Neutrophil (primary cell): ENCODE measurements around the gene PAXX.

ENCODE experiments used
- H3K27ac ChIP-seq: fragments of 200-600 bp; sonication (generic); 2 replicates; pipeline ENCODE4 v1.5.1; 2016; ENCODE audit warnings: mild to moderate bottlenecking, moderate library complexity
- H3K27me3 ChIP-seq: fragments of 200-600 bp; sonication (generic); 2 replicates; pipeline ENCODE4 v1.6.0; 2016; ENCODE audit warnings: mild to moderate bottlenecking
- H3K36me3 ChIP-seq: fragments of 200-600 bp; sonication (generic); 2 replicates; pipeline ENCODE4 v1.5.1; 2017
- H3K4me1 ChIP-seq, 2 experiments: fragments of 200-600 bp in 1 of 2; sonication (generic) in 1 of 2; 1 replicate in 1 of 2; 2 replicates in 1 of 2; pipeline versions ENCODE4 v1.5.1 to v1.6.1; 2013 to 2016; ENCODE audit warnings: low read depth in 1 of 2, low read length in 1 of 2, mild to moderate bottlenecking in 1 of 2, moderate library complexity in 1 of 2; ENCODE audit not compliant: control insufficient read depth in 1 of 2, insufficient read depth in 1 of 2
- H3K4me3 ChIP-seq, 2 experiments: fragments of 200-600 bp in 1 of 2; sonication (generic) in 1 of 2; 1 replicate in 1 of 2; 2 replicates in 1 of 2; pipeline ENCODE4 v1.5.1; 2013 to 2016; ENCODE audit warnings: low read depth in 1 of 2, low read length in 1 of 2, mild to moderate bottlenecking in 1 of 2, moderate library complexity in 1 of 2
- H3K9me3 ChIP-seq: fragments of 200-600 bp; sonication (generic); 2 replicates; pipeline ENCODE4 v1.5.1; 2016
- TF ChIP-seq, protein P1 (sequence below): fragments of 200-600 bp; sonication (generic); IDR thresholded peaks from 2 replicates; pipeline ENCODE4 v1.5.1; 2016; ENCODE audit warnings: antibody characterized with exemption

PAXX gene

DNA sequence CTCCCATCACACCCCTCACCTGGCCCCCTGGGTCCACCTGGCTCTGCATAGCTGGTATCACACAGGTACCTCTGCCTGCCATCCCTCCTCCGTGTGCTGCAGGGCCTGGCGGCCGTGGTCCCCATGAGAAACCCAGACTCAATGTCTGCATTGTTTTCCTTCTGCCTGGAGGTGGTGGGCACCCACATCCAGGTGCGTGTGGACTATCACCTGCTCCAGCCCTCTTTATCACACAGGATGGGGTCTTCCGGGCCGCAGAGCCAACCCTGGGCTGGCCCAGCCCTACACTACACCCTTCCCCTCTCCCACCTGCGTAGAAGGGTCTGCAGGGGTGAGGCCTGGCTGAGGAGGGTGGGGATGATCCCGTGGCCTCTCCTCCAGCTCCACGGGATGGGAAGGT lies 46.7 kb downstream of the PAXX start:
- no peaks in the 10 kb centered on the region for H3K9me3 ChIP-seq
- H3K4me3 ChIP-seq = no peak overlapping the region
- no peak overlapping the region for H3K27ac ChIP-seq
- peaks cover 45% of the 10 kb centered on the region for H3K36me3 ChIP-seq
- TF ChIP-seq, protein P1, sequence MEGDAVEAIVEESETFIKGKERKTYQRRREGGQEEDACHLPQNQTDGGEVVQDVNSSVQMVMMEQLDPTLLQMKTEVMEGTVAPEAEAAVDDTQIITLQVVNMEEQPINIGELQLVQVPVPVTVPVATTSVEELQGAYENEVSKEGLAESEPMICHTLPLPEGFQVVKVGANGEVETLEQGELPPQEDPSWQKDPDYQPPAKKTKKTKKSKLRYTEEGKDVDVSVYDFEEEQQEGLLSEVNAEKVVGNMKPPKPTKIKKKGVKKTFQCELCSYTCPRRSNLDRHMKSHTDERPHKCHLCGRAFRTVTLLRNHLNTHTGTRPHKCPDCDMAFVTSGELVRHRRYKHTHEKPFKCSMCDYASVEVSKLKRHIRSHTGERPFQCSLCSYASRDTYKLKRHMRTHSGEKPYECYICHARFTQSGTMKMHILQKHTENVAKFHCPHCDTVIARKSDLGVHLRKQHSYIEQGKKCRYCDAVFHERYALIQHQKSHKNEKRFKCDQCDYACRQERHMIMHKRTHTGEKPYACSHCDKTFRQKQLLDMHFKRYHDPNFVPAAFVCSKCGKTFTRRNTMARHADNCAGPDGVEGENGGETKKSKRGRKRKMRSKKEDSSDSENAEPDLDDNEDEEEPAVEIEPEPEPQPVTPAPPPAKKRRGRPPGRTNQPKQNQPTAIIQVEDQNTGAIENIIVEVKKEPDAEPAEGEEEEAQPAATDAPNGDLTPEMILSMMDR = no peak
- peaks cover 19 to 20% of the 10 kb centered on the region in 2 experiments for H3K4me1 ChIP-seq
- H3K27me3 ChIP-seq = peaks cover 36% of the 10 kb centered on the region

DNA sequence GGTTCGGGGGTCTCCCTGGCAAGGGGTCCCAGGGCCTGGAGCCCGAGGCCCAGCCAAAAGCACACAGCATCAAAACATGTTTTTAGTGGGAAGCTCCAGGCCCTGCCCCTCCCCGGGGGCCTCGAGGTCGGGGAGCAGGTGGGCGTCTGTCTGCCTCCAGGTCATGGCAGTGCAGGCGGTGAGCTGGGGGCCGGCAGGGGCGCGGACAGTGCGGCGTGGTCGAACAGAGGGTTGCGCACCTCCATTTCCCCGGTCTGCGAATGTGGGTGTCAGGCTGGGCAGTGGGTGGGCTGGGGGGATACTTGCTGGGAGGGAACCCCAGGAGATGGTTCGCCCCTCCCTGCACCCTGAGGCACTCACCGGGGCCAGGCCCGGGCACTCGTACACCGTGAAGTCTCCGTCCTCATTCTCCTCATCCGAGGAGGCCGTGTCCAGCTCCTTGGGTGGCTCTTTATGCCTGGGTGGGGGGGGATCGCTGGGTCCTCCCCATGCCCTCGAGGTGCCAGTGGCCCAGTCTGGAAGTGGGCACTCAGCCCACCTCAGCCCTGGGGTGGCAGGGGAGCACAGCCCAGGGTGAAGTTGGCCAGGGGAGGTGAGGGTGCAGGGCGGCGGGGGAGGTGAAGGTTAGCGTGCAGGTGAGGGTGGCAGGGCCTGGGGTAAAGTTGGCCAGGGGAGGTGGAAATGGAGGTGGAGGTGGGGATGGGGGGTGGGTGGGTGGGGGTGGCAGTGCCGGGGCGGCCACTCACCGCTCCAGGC lies 47.6 kb downstream of the PAXX start:
- Histone ChIP-seq H3K9me3 (no peaks in the 10 kb centered on the region), H3K27me3 (peaks cover 44% of the 10 kb centered on the region), H3K4me1 (peaks cover 12% of the 10 kb centered on the region in 2 experiments), H3K27ac (no peak overlapping the region), H3K36me3 (peaks cover 43% of the 10 kb centered on the region), H3K4me3 (no peak overlapping the region)
- TF ChIP-seq, protein P1 = no peak

DNA sequence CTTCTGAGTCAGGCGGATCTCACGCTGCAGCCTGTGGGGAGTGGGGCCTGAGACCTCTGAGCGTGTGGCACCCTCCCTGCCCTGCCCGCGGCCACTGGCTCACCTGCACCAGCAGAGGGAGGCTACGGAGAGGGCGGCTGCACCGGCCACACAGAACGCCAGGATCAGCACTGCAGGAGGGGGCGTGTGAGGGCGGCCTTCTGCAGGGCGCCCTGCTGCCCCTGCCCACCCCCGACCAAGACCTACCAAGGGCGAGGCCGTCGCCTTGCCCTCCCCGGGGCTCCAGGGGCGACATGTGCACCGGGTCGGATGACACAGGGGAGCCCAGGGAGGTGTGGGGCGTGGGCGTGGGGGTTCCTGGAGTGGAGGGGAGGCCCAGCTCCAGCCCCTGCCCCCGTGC lies 48.3 kb downstream of the PAXX start:
- H3K9me3 ChIP-seq = no peaks in the 10 kb centered on the region
- no peak overlapping the region for H3K4me3 ChIP-seq
- H3K27ac ChIP-seq = no peak overlapping the region
- TF ChIP-seq, protein P1 = no peak
- peaks cover 9 to 10% of the 10 kb centered on the region in 2 experiments for H3K4me1 ChIP-seq
- peaks cover 35% of the 10 kb centered on the region for H3K36me3 ChIP-seq
- peaks cover 52% of the 10 kb centered on the region for H3K27me3 ChIP-seq

DNA sequence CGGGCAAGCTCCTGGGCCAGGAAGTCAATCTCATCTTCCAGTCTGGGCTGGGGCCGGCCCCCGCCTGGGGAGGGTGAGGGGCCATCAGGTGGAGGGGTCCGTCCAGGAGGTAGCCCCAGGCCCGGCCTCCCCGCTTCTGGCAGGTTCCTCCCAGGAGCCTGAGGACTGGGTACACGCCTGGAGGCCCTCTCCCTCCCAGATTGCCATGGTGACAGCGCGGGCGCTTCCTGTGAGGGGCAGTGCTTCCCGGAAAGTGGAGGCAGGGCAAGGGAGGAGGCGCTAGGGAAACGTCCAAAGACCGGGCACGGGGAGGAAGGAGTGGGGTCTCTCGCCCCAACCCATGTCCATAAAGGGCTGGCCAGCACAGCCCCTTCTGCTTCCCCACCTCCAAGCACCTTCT lies 48.9 kb downstream of the PAXX start:
- peaks cover 58% of the 10 kb centered on the region for H3K27me3 ChIP-seq
- no peak overlapping the region for H3K4me3 ChIP-seq
- H3K4me1 ChIP-seq = peaks cover 7 to 9% of the 10 kb centered on the region in 2 experiments
- H3K36me3 ChIP-seq = peaks cover 29% of the 10 kb centered on the region
- no peaks in the 10 kb centered on the region for H3K9me3 ChIP-seq
- H3K27ac ChIP-seq = no peak overlapping the region
- TF ChIP-seq, protein P1 = no peak

DNA sequence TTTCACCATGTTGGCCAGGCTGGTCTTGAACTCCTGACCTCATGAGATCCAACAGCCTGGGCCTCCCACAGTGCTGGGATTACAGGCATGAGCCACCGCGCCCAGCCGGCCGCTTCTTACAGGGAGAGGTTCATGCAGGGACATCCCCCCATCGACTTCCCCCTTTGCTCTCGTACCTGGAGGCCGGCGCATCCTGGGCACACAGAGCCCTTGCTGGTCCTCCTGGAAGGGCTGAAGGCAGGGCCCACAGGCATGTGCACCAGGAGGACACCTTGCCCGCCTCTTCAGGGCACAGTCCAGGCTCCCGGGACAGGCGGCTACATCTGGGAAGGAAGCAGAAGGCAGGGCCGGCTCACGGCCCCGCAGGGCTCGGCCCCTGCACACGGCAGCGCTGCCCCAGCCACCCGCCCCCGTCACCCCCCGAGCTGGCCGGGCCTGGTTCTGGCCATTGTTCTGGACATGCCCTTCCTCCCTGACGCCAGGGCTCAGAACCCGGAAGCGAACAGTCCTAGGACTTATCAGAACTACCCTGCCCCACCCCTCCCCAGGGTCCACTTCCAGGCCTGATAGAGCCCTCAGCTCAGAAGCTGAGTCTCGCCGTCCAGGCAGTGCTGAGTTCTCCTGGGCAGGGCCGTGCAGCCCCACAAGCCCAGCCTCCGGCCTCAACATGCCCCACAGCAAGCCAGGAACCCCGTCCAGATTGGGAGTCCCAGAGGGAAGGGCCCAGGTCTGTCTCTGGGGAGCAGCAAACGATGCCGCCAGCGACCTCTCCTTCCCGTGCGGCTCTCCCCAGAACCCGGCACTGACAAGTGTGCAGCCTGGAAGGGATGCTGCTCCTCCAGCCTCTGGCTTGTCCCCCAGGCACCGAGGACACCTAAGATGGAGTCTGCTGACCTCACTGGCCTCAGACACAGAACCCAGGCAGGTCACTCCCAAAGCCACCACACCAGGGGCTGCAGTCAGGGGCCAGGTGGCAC lies 50.8 kb downstream of the PAXX start:
- H3K27ac ChIP-seq = no peak overlapping the region
- H3K4me1 ChIP-seq = peaks cover 11 to 13% of the 10 kb centered on the region in 2 experiments
- no peaks in the 10 kb centered on the region for H3K9me3 ChIP-seq
- no peak overlapping the region for H3K4me3 ChIP-seq
- peaks cover 77% of the 10 kb centered on the region for H3K27me3 ChIP-seq
- TF ChIP-seq, protein P1 = no peak
- peaks cover 12% of the 10 kb centered on the region for H3K36me3 ChIP-seq
